ENCODE data around the gene IL22RA2.
A peak's percentile ranks its signal among the peaks of the same experiment; 100 is the strongest.

Gene IL22RA2

DNA sequence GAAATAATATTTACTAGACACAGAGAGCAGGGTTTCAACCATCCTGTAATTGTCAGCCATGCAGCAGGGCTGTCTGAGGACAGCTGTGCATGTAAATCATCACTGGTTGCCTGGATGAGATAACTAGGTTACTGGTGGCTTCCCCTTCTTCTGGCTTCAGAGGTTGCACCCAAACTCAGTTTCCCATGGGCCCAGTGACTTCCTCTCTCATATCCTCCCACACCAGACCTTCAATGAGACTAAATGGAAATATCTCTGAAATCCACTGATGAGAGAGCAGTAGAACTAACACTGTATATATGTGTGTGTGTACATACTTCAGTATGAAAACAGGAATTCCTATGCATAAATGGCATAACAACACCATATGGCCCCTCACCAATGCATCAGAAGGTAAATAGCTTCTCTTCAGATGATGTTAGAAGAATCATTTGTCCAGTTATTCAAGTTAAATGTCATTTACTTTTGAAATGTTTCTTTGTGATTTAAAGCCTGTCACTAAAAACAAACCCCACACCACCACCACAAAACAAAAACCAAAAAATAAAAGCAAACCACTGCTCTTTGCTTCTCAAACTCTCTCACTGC is 77.7 kb downstream of the IL22RA2 start:
- H3K4me3 ChIP-seq (ENCODE audit: low read depth, low read length): no peak overlapping the region
- TF ChIP-seq, protein P1, sequence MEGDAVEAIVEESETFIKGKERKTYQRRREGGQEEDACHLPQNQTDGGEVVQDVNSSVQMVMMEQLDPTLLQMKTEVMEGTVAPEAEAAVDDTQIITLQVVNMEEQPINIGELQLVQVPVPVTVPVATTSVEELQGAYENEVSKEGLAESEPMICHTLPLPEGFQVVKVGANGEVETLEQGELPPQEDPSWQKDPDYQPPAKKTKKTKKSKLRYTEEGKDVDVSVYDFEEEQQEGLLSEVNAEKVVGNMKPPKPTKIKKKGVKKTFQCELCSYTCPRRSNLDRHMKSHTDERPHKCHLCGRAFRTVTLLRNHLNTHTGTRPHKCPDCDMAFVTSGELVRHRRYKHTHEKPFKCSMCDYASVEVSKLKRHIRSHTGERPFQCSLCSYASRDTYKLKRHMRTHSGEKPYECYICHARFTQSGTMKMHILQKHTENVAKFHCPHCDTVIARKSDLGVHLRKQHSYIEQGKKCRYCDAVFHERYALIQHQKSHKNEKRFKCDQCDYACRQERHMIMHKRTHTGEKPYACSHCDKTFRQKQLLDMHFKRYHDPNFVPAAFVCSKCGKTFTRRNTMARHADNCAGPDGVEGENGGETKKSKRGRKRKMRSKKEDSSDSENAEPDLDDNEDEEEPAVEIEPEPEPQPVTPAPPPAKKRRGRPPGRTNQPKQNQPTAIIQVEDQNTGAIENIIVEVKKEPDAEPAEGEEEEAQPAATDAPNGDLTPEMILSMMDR (IDR thresholded peaks at IDR 0.05; ENCODE audit: borderline replicate concordance, insufficient read depth, low read depth, low read length): no peak

DNA sequence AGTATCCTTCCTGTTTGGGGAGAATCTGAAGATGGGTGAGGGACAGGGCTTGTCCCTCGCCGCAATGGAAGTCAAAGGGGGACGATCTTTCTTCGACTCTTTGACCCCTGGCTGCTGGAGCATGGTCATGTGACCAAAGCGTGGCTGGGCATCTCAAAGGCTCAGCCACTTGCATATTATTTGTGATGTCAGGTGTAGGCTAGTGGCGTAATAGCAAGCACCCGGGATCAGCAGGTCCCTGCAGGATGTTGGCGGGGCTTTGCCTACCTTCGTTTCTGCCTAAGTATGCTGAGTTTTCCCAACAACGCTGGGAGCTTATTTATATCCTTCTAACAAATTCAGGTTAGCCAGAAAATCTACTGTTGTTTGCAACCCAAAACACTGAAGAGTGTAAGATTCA is 78.4 kb downstream of the IL22RA2 start:
- TF ChIP-seq, protein P1 (IDR thresholded peaks at IDR 0.05; ENCODE audit: borderline replicate concordance, insufficient read depth, low read depth, low read length): no peak
- H3K4me3 ChIP-seq (ENCODE audit: low read depth, low read length): no peak overlapping the region

DNA sequence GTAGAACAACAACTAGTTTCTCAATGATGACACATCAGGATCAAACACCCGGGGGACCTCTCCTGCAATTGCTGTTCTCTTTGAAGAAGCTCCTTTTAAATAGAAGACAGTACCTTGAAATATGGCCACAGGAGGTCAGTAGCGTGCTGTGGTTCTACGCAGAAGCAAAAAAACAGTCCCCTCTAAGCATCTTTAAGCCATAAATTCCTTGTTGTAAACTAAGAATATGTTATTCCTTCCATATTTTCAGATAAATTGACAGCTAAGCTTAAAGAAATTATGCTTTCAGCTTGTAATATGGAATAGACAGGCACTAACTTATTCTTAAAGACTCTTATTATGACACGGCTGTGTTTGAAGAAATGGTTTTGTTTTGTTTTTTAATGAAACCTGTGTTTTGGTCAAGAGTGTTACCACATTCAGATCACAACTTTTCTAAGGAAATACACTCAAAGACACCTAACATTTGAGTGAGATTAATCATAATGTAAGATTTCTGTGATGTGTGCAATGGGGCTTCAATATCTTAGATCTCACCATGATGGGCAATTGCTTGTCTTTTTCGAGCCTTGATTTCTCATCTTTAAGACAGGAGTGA is 78.9 kb downstream of the IL22RA2 start:
- H3K4me3 ChIP-seq (ENCODE audit: low read depth, low read length): no peak overlapping the region
- TF ChIP-seq, protein P1 (IDR thresholded peaks at IDR 0.05; ENCODE audit: borderline replicate concordance, insufficient read depth, low read depth, low read length): peak; percentile 55; the same call in 1 of the 2 replicates

Data from GM12875 (cell line).